GM13977 (cell line): ENCODE results near the gene CMTM1.
"Not testable (repeated sequence)": the region's sequence is repeated elsewhere in the genome, so short reads cannot be mapped to it uniquely, and the experiment has no call there.

ENCODE experiments used
- DNase-seq: peaks from one replicate; pipeline ENCODE4 v3.0.0; 2012; ENCODE audit warnings: low spot score
- CTCF ChIP-seq: IDR thresholded peaks from 2 replicates; pipeline ENCODE4 v1.5.1; 2012; ENCODE audit warnings: mild to moderate bottlenecking, control low read depth; ENCODE audit not compliant: insufficient read depth; ENCODE audit errors: extremely low read depth, missing control alignments
- in situ Hi-C: fragments of 300-500 bp; cut with MboI; formaldehyde crosslinking; loops from one replicate; pipeline ENCODE4 v1.12.0; 2022; ENCODE audit warnings: low sequenced_read_pairs, low pct_unique_long_range_greater_than_20kb, mixed read lengths, inconsistent platforms; ENCODE audit not compliant: unreplicated experiment

CMTM1 gene

GRCh38 chr16:66622863-66623262, 56.6 kb downstream of the CMTM1 start:
- in situ Hi-C loops, result no loop called here
- no peak for DNase-seq
- no peak for TF ChIP-seq CTCF

- in situ Hi-C loops, result no loop called here
- TF ChIP-seq CTCF, result no peak
- no peak for DNase-seq
Observed at GRCh38 chr16:66623755-66624154, 57.5 kb downstream of the CMTM1 start.

GRCh38 chr16:66627611-66628378, 61.6 kb downstream of the CMTM1 start:
- in situ Hi-C loops, DNase-seq: not testable (repeated sequence)
